Adrenal gland (tissue), 5 donors: ENCODE measurements around the gene THNSL1.

ENCODE experiments used
- POLR2A ChIP-seq, 2 donors: fragments of 450-650 bp; IDR thresholded peaks; one replicate each; pipeline ENCODE4 v1.6.1; 2017; ENCODE audit warnings: antibody characterized with exemption in 2 of 2, mild to moderate bottlenecking in 2 of 2, moderate library complexity in 1 of 2
- TF ChIP-seq, protein P1 (sequence below), 6 experiments: fragments of 450-650 bp in 4 of 6; fragments of 200-600 bp in 2 of 6; sonication (generic) in 1 of 6; IDR thresholded peaks; 1 replicate in 5 of 6; 2 replicates in 1 of 6; pipeline versions ENCODE4 v1.5.1 to v1.8.0; 2016 to 2021; ENCODE audit warnings: antibody characterized with exemption in 6 of 6, mild to moderate bottlenecking in 2 of 6, moderate library complexity in 1 of 6
- donor health status: DM: no; HTN: no; CAD: no.

DNA sequence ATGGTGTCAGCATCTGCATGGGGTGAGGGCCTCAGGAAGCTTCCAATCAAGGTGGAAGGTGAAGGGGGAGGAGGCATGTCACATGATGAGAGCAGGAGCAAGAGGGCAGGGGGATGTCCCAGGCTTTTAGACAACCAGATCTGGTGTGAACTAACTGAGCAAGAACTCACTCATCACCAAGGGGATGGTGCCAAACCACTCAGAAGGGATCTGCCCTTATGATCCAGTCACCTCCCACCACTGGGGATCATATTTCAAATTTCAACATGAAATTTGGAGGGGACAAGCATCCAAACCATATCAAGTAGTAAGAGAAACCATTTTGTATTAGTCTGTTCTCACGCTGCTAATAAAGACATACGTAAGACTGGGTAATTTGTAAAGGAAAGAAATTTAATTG, 33.6 kb downstream of the THNSL1 start:
- TF ChIP-seq, protein P1, sequence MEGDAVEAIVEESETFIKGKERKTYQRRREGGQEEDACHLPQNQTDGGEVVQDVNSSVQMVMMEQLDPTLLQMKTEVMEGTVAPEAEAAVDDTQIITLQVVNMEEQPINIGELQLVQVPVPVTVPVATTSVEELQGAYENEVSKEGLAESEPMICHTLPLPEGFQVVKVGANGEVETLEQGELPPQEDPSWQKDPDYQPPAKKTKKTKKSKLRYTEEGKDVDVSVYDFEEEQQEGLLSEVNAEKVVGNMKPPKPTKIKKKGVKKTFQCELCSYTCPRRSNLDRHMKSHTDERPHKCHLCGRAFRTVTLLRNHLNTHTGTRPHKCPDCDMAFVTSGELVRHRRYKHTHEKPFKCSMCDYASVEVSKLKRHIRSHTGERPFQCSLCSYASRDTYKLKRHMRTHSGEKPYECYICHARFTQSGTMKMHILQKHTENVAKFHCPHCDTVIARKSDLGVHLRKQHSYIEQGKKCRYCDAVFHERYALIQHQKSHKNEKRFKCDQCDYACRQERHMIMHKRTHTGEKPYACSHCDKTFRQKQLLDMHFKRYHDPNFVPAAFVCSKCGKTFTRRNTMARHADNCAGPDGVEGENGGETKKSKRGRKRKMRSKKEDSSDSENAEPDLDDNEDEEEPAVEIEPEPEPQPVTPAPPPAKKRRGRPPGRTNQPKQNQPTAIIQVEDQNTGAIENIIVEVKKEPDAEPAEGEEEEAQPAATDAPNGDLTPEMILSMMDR (IDR thresholded peaks at IDR 0.05), result no peak
- TF ChIP-seq POLR2A (IDR thresholded peaks at IDR 0.05), result no peak
